GM11168 (cell line): Measurements from ENCODE around the gene MALAT1.

ENCODE experiments used
- in situ Hi-C: fragments of 300-500 bp; cut with MboI; formaldehyde crosslinking; loops from one replicate; pipeline ENCODE4 v1.12.0; 2022; ENCODE audit warnings: low sequenced_read_pairs; ENCODE audit not compliant: unreplicated experiment

MALAT1 gene

GRCh38 chr11:65478388-65479183, 20.3 kb upstream of the MALAT1 start:
- in situ Hi-C loops, result no loop called here

- in situ Hi-C loops, result no loop called here
These were observed 19.4 kb upstream of the MALAT1 start for GRCh38 chr11:65479184-65480145.

- in situ Hi-C loops, result no loop called here
These were observed 16.5 kb upstream of the MALAT1 start for GRCh38 chr11:65482306-65482850.

GRCh38 chr11:65485920-65486219, 13.0 kb upstream of the MALAT1 start:
- in situ Hi-C loops, result no loop called here

- in situ Hi-C loops, result no loop called here
These were observed 12.0 kb upstream of the MALAT1 start for GRCh38 chr11:65486570-65487466.

GRCh38 chr11:65487467-65488272, 11.2 kb upstream of the MALAT1 start:
- in situ Hi-C loops, result no loop called here

GRCh38 chr11:65488273-65489034, 10.4 kb upstream of the MALAT1 start:
- in situ Hi-C loops, result no loop called here

GRCh38 chr11:65489035-65489705, 9.7 kb upstream of the MALAT1 start:
- in situ Hi-C loops, result no loop called here

GRCh38 chr11:65489706-65490320, 9.0 kb upstream of the MALAT1 start:
- in situ Hi-C loops, result no loop called here

- in situ Hi-C loops, result no loop called here
These were observed 7.7 kb upstream of the MALAT1 start for GRCh38 chr11:65491163-65491465.

- in situ Hi-C loops, result no loop called here
These were observed 7.0 kb upstream of the MALAT1 start for GRCh38 chr11:65491614-65492386.

- in situ Hi-C loops, result no loop called here
These were observed 6.5 kb upstream of the MALAT1 start for GRCh38 chr11:65492387-65492636.

GRCh38 chr11:65492637-65493366, 6.0 kb upstream of the MALAT1 start:
- in situ Hi-C loops, result no loop called here

- in situ Hi-C loops, result no loop called here
These were observed 5.3 kb upstream of the MALAT1 start for GRCh38 chr11:65493367-65494176.

GRCh38 chr11:65496304-65497140, 2.3 kb upstream of the MALAT1 start:
- in situ Hi-C loops, result no loop called here
